H1 (cell line): Measurements from ENCODE around the gene UGT2B15. TPM values are rescaled to one million over a fixed set of nuclear protein-coding genes. Genes with fewer than 3 reads are reported as not detected.

Experiments
- CTCF ChIA-PET: fragments of 300-600 bp; sonication (Branson Sonifier 250); formaldehyde crosslinking; loops from one replicate; lab custom pipeline; 2021; ENCODE audit not compliant: partially characterized antibody; lab: Charles Lee
- POLR2A ChIA-PET: fragments of 300-600 bp; sonication (Branson Sonifier 250); formaldehyde crosslinking; loops from one replicate; lab custom pipeline; 2021; ENCODE audit warnings: inconsistent platforms; ENCODE audit not compliant: partially characterized antibody; lab: Charles Lee
- DNase-seq, 2 experiments: peaks; one replicate each; pipeline versions ENCODE4 v3.0.0 to v3.0.0-alpha.2; 2010 to 2022; ENCODE audit warnings: low spot score in 2 of 2, low read depth in 1 of 2, mixed read lengths in 1 of 2
- FAIRE-seq: peaks from 2 replicates; lab custom pipeline; 2011; peaks lifted over from hg19 to GRCh38; lab: Jason Lieb, UNC
- H2AFZ ChIP-seq: 2 replicates; pipeline ENCODE4 v1.8.1; 2012; ENCODE audit warnings: low read length, inconsistent platforms
- H2AK5ac ChIP-seq: 2 replicates; pipeline ENCODE4 v1.6.1; 2013; ENCODE audit warnings: low read depth, low read length
- H2BK120ac ChIP-seq: replicated peaks from 2 replicates; pipeline ENCODE3; 2013; ENCODE audit warnings: low read depth, low read length, inconsistent platforms
- H2BK12ac ChIP-seq: 2 replicates; pipeline ENCODE4 v1.6.1; 2013; ENCODE audit warnings: low read depth, low read length
- H2BK15ac ChIP-seq: 2 replicates; pipeline ENCODE4 v1.6.1; 2013; ENCODE audit warnings: low read length
- H2BK20ac ChIP-seq: 2 replicates; pipeline ENCODE4 v1.6.1; 2013; ENCODE audit warnings: low read length
- H2BK5ac ChIP-seq: 2 replicates; pipeline ENCODE4 v1.6.1; 2013; ENCODE audit warnings: low read depth, low read length
- H3K14ac ChIP-seq: 2 replicates; pipeline ENCODE4 v1.6.1; 2013; ENCODE audit warnings: inconsistent platforms; ENCODE audit not compliant: insufficient read length
- H3K18ac ChIP-seq: 2 replicates; pipeline ENCODE4 v1.6.1; 2013; ENCODE audit warnings: low read length; ENCODE audit errors: extremely low read depth
- H3K23ac ChIP-seq: 2 replicates; pipeline ENCODE4 v1.6.1; 2013; ENCODE audit warnings: inconsistent platforms; ENCODE audit not compliant: insufficient read length
- H3K23me2 ChIP-seq: 2 replicates; pipeline ENCODE4 v1.6.1; 2013; ENCODE audit warnings: low read depth, low read length
- H3K27ac ChIP-seq: 2 replicates; pipeline ENCODE4 v1.6.1; 2011; ENCODE audit warnings: low read depth, low read length, inconsistent platforms
- H3K27me3 ChIP-seq, 4 experiments: replicated peaks in 1 of 4; 1 replicate in 1 of 4; 2 replicates in 3 of 4; pipeline versions ENCODE4 v1.6.1 to v1.8.1; 2011 to 2013; ENCODE audit warnings: low read length in 3 of 4, mild to moderate bottlenecking in 3 of 4, inconsistent platforms in 2 of 4, mixed read lengths in 2 of 4, moderate library complexity in 1 of 4; ENCODE audit not compliant: control insufficient read depth in 3 of 4, insufficient read depth in 3 of 4; ENCODE audit errors: extremely low read depth in 1 of 4
- H3K36me3 ChIP-seq, 4 experiments: 2 replicates each; pipeline versions ENCODE4 v1.6.1 to v1.8.1; 2011 to 2013; ENCODE audit warnings: mild to moderate bottlenecking in 4 of 4, low read length in 3 of 4, moderate library complexity in 2 of 4, control low read depth in 1 of 4, inconsistent platforms in 1 of 4; ENCODE audit not compliant: insufficient read depth in 4 of 4, control insufficient read depth in 2 of 4
- H3K4ac ChIP-seq: replicated peaks from 2 replicates; pipeline ENCODE3; 2013; ENCODE audit warnings: low read length, low read depth, mixed read lengths, inconsistent platforms; ENCODE audit not compliant: insufficient read length
- H3K4me1 ChIP-seq, 4 experiments: replicated peaks in 1 of 4; 1 replicate in 1 of 4; 2 replicates in 3 of 4; pipeline versions ENCODE4 v1.6.1 to v1.8.1; 2011 to 2013; ENCODE audit warnings: low read length in 3 of 4, inconsistent platforms in 2 of 4, mixed read lengths in 1 of 4; ENCODE audit not compliant: insufficient read depth in 4 of 4, control insufficient read depth in 3 of 4
- H3K4me2 ChIP-seq, 2 experiments: 2 replicates each; pipeline versions ENCODE4 v1.6.1 to v1.8.1; 2011 to 2013; ENCODE audit warnings: low read depth in 2 of 2, low read length in 2 of 2, control low read depth in 1 of 2, inconsistent platforms in 1 of 2, mild to moderate bottlenecking in 1 of 2; ENCODE audit not compliant: insufficient read depth in 1 of 2
- H3K4me3 ChIP-seq, 4 experiments: fragments of 200-600, 300-600 bp in 1 of 4; sonication (generic), shearing (Covaris generic), sonication (Bioruptor Twin) in 1 of 4; 2 replicates each; pipeline versions ENCODE4 v1.5.1 to v1.8.1; 2011 to 2016; ENCODE audit warnings: low read length in 4 of 4, low read depth in 3 of 4, control low read depth in 2 of 4, inconsistent platforms in 2 of 4, mild to moderate bottlenecking in 2 of 4, mixed read lengths in 1 of 4, moderate library complexity in 1 of 4; ENCODE audit not compliant: insufficient read depth in 2 of 4; ENCODE audit errors: extremely low read depth in 1 of 4
- H3K56ac ChIP-seq: replicated peaks from 2 replicates; pipeline ENCODE3; 2013; ENCODE audit warnings: low read depth, mild to moderate bottlenecking, mixed read lengths, low read length, inconsistent platforms; ENCODE audit not compliant: insufficient read length
- H3K79me1 ChIP-seq: 2 replicates; pipeline ENCODE4 v1.6.1; 2013; ENCODE audit warnings: low read depth, low read length, control low read depth
- H3K79me2 ChIP-seq, 2 experiments: 2 replicates each; pipeline versions ENCODE4 v1.6.1 to v1.8.1; 2012 to 2013; ENCODE audit warnings: low read length in 2 of 2, mild to moderate bottlenecking in 2 of 2, inconsistent platforms in 1 of 2; ENCODE audit not compliant: insufficient read depth in 2 of 2, control insufficient read depth in 1 of 2
- H3K9ac ChIP-seq, 4 experiments: replicated peaks in 1 of 4; 1 replicate in 1 of 4; 2 replicates in 3 of 4; pipeline versions ENCODE4 v1.6.1 to v1.8.1; 2011 to 2013; ENCODE audit warnings: low read depth in 3 of 4, low read length in 3 of 4, control low read depth in 2 of 4, mild to moderate bottlenecking in 2 of 4, moderate library complexity in 2 of 4, inconsistent platforms in 1 of 4; ENCODE audit errors: extremely low read depth in 1 of 4
- H3K9me3 ChIP-seq, 2 experiments: 2 replicates each; pipeline versions ENCODE4 v1.6.1 to v1.8.1; 2012 to 2013; ENCODE audit warnings: mild to moderate bottlenecking in 2 of 2, moderate library complexity in 2 of 2, control low read depth in 1 of 2, inconsistent platforms in 1 of 2, low read depth in 1 of 2, low read length in 1 of 2, mixed read lengths in 1 of 2; ENCODE audit not compliant: insufficient read depth in 2 of 2
- H4K20me1 ChIP-seq, 2 experiments: replicated peaks in 1 of 2; 2 replicates each; pipeline versions ENCODE3 to v1.8.1; 2011 to 2013; ENCODE audit warnings: inconsistent platforms in 2 of 2, low read length in 2 of 2, mild to moderate bottlenecking in 1 of 2; ENCODE audit not compliant: insufficient read depth in 2 of 2, control insufficient read depth in 1 of 2
- H4K5ac ChIP-seq: 2 replicates; pipeline ENCODE4 v1.6.1; 2013; ENCODE audit warnings: low read length, low read depth, mixed read lengths, inconsistent platforms; ENCODE audit not compliant: insufficient read length
- H4K8ac ChIP-seq: 2 replicates; pipeline ENCODE4 v1.8.0; 2013; ENCODE audit warnings: mild to moderate bottlenecking, moderate library complexity, low read length, inconsistent platforms; ENCODE audit not compliant: insufficient read depth; ENCODE audit errors: extremely low read depth
- H4K91ac ChIP-seq: replicated peaks from 2 replicates; pipeline ENCODE3; 2013; ENCODE audit warnings: low read length, mixed read lengths, inconsistent platforms; ENCODE audit not compliant: insufficient read length
- CHD1 ChIP-seq: IDR thresholded peaks from 2 replicates; pipeline ENCODE4 v1.6.1; 2012; ENCODE audit warnings: low read depth, low read length, improper control_type of control experiment
- CREB1 ChIP-seq: IDR thresholded peaks from 2 replicates; pipeline ENCODE4 v1.6.1; 2012; ENCODE audit warnings: inconsistent platforms
- EGR1 ChIP-seq: IDR thresholded peaks from 2 replicates; pipeline ENCODE4 v1.6.1; 2011; ENCODE audit warnings: low read depth, low read length, borderline replicate concordance
- HDAC6 ChIP-seq: IDR thresholded peaks from one replicate; pipeline ENCODE4 v1.7.1; 2012; ENCODE audit warnings: low read depth, mild to moderate bottlenecking, inconsistent platforms, low read length, moderate library complexity
- JUND ChIP-seq: IDR thresholded peaks from 2 replicates; pipeline ENCODE4 v1.6.1; 2011; ENCODE audit warnings: mild to moderate bottlenecking, improper control_type of control experiment, low read length
- POLR2AphosphoS5 ChIP-seq: IDR thresholded peaks from 2 replicates; pipeline ENCODE4 v1.6.1; 2011; ENCODE audit warnings: low read depth, low read length
- polyA plus RNA-seq, 7 experiments: library from polyadenylated mRNA; depleted of rRNA in 3 of 7; stranded (reverse) in 5 of 7; unstranded in 2 of 7; fragments of >200 nt in 5 of 7; fragments of 200-250 nt in 2 of 7; gene quantifications; 1 replicate in 5 of 7; 2 replicates in 1 of 7; 4 replicates in 1 of 7; pipeline versions ENCODE4 v1.2.1 to v1.2.3, GENCODE V29; 2011 to 2013; ENCODE audit warnings: missing spikeins in 2 of 7, mixed read lengths in 2 of 7
- total RNA-seq: library from RNA; stranded (reverse); fragmentation: NEBNext Ultra II Directional; extraction: Animal tissue kit (Norgen Biotek cat#: 25700); gene quantifications from 2 replicates; pipeline ENCODE4 v1.2.1, GENCODE V29; 2021

Gene UGT2B15
- total and polyA plus RNA-seq, 2 of the 8 experiments (the other 6 are each of a cell fraction or from before 2014, with no cell fraction given), result not detected

DNA sequence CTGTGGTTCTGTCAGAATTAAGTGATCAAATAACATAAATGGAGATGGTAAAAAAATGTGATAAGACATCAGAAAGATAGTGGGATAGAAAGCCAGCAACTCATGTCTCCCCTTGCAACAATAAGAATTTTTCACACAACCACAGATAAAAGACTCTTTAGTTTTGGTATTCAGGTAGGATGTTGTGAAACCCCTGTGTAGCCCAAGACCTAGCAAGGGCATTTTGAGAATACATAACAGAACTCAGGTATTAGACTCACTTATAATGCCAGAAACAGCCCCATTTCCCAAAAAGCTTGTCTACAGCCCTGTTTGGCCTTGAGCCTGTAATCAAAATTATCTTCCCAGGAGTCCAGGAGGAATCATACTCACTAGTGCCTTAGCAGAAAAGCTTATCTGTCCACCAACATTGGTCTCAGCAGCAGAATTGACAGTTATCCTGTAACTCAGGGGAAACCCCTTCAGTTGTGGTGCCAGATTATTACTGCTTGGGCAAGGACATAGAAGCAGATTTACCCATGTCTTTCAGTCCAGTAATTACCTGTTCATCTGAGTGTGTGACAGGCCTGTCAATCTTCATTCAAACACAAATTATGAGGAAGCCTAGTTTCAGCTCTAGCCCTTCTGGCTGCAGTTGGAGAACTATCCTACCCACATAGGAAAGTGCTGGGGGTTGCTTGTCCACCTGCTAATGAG lies 53.3 kb downstream of the UGT2B15 start:
- Histone ChIP-seq H2BK5ac (no peak overlapping the region), H3K14ac (no peak overlapping the region), H4K8ac (no peak overlapping the region), H3K79me2 (no peaks in the 10 kb centered on the region), H2BK120ac (no peak overlapping the region), H2BK15ac (no peak overlapping the region), H2AFZ (no peak overlapping the region), H3K9me3 (no peaks in the 10 kb centered on the region), H3K4me2 (no peak overlapping the region), H2AK5ac (no peak overlapping the region), H4K5ac (no peak overlapping the region), H2BK20ac (no peak overlapping the region), H3K79me1 (no peaks in the 10 kb centered on the region), H3K27ac (no peak overlapping the region), H3K4me1 (no peaks in the 10 kb centered on the region), H3K56ac (no peak overlapping the region), H3K36me3 (no peaks in the 10 kb centered on the region), H3K18ac (no peak overlapping the region), H3K4ac (no peak overlapping the region), H3K27me3 (no peaks in the 10 kb centered on the region), H4K91ac (no peak overlapping the region), H4K20me1 (no peaks in the 10 kb centered on the region), H3K9ac (no peak overlapping the region), H3K4me3 (no peak overlapping the region), H2BK12ac (no peak overlapping the region), H3K23me2 (no peaks in the 10 kb centered on the region), H3K23ac (no peak overlapping the region)
- FAIRE-seq (no peak), DNase-seq (no peak)
- CTCF ChIA-PET, result no interaction called here
- POLR2A ChIA-PET, result no interaction called here
- no peak for TF ChIP-seq HDAC6
- no peak for TF ChIP-seq JUND
- TF ChIP-seq POLR2AphosphoS5, result no peak
- TF ChIP-seq EGR1, result no peak
- no peak for TF ChIP-seq CHD1
- TF ChIP-seq CREB1, result no peak
